HEK293 (cell line): ENCODE measurements around the gene TUBGCP6.

Experiments used
- CTCF ChIA-PET: fragments of 350-600 bp; formaldehyde crosslinking; extraction: SDS; loops from one replicate; lab custom pipeline; 2021; ENCODE audit warnings: antibody characterized with exemption; lab: Yijun Ruan, JAX
- POLR2A ChIA-PET: fragments of 300-600 bp; formaldehyde crosslinking; extraction: SDS; loops from one replicate; lab custom pipeline; 2020; ENCODE audit warnings: antibody characterized with exemption, inconsistent platforms; lab: Yijun Ruan, JAX
- H3K27ac ChIP-seq: fragments of 200-500 bp; sonication (Bioruptor generic); 2 replicates; pipeline ENCODE4 v1.5.1; 2014; ENCODE audit warnings: low read depth, low read length, control low read depth, inconsistent platforms; ENCODE audit errors: extremely low read depth
- H3K36me3 ChIP-seq, 2 experiments: fragments of 200-500 bp in 1 of 2; sonication (Bioruptor generic) in 1 of 2; 1 replicate in 1 of 2; 2 replicates in 1 of 2; pipeline ENCODE4 v1.5.1; 2014 to 2017; ENCODE audit warnings: inconsistent platforms in 2 of 2, low read length in 2 of 2; ENCODE audit not compliant: control insufficient read depth in 2 of 2, insufficient read depth in 1 of 2
- H3K4me1 ChIP-seq: fragments of 200-500 bp; sonication (Bioruptor generic); 2 replicates; pipeline ENCODE4 v1.5.1; 2014; ENCODE audit warnings: mild to moderate bottlenecking, low read length, inconsistent platforms; ENCODE audit not compliant: control insufficient read depth, insufficient read depth
- H3K4me3 ChIP-seq: 2 replicates; pipeline ENCODE4 v1.5.1; 2011; ENCODE audit warnings: low read depth, mild to moderate bottlenecking, control low read depth, low read length, moderate library complexity
- H3K9me3 ChIP-seq: fragments of 200-500 bp; sonication (Bioruptor generic); 2 replicates; pipeline ENCODE4 v1.5.1; 2014; ENCODE audit warnings: low read depth, low read length, inconsistent platforms; ENCODE audit not compliant: control insufficient read depth, insufficient read depth
- REST ChIP-seq: fragments of 450-650 bp; formaldehyde crosslinking; IDR thresholded peaks from 2 replicates; pipeline ENCODE4 v1.5.1; 2016; ENCODE audit warnings: missing biosample characterization, missing genetic modification characterization
- ZNF26 ChIP-seq: fragments of 450-650 bp; formaldehyde crosslinking; IDR thresholded peaks from 2 replicates; pipeline ENCODE4 v1.5.1; 2016; ENCODE audit warnings: missing biosample characterization, missing genetic modification characterization
- ZSCAN23 ChIP-seq: fragments of 450-650 bp; formaldehyde crosslinking; IDR thresholded peaks from 2 replicates; pipeline ENCODE4 v1.5.1; 2016; ENCODE audit warnings: missing biosample characterization, missing genetic modification characterization
- TF ChIP-seq, protein P1 (sequence below): fragments of 450-650 bp; formaldehyde crosslinking; IDR thresholded peaks from 2 replicates; pipeline ENCODE4 v1.5.1; 2016; ENCODE audit warnings: missing biosample characterization, missing genetic modification characterization
- TF ChIP-seq, protein P2 (sequence below): fragments of 450-650 bp; formaldehyde crosslinking; IDR thresholded peaks from 2 replicates; pipeline ENCODE4 v1.5.1; 2016; ENCODE audit warnings: missing biosample characterization, missing genetic modification characterization
- TF ChIP-seq, protein P3 (sequence below): fragments of 450-650 bp; formaldehyde crosslinking; IDR thresholded peaks from 2 replicates; pipeline ENCODE4 v1.5.1; 2017; ENCODE audit warnings: missing biosample characterization, mild to moderate bottlenecking, missing genetic modification characterization, moderate library complexity

The TUBGCP6 gene

DNA sequence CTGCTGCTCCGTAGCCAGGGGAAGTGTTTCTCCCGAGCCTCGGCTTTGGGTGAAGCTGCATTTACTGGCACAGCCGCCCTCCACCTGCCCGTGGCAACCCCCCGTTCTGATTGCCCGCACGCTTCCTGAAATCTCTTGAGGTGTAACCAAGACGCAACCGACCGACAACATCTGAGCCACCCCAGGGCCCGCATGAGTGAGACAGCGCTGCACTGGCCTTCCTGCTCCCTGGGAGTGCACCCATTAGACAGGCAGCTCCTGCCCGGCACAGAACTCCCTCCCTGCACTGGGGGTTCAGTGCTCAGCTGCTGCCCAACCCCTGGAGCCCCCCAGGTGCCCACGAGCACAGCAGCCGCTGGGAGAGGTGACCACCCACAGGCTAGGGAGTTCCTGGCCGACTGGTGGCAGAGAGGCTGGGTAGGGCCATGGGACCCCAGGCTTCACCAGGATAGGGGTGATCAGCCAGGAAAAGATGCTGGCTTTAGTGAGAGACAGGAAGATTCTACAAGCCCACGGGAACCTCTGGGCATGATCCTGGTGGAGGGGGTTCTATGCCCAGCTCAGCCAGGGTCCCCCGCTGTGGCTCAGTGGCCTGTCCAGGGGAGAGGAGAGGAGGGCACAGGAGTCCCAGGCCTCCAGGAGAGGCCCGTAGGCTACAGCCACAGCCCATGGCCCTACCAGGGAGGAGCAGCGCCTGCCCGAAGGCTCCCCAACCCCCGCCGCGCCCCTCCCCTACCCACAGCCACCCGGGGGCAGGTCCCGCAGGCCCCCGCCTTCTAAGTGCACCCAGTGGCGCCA, 48.0 kb upstream of the TUBGCP6 start:
- TF ChIP-seq ZSCAN23 (tag by site-specific recombination) = no peak
- TF ChIP-seq, protein P1, sequence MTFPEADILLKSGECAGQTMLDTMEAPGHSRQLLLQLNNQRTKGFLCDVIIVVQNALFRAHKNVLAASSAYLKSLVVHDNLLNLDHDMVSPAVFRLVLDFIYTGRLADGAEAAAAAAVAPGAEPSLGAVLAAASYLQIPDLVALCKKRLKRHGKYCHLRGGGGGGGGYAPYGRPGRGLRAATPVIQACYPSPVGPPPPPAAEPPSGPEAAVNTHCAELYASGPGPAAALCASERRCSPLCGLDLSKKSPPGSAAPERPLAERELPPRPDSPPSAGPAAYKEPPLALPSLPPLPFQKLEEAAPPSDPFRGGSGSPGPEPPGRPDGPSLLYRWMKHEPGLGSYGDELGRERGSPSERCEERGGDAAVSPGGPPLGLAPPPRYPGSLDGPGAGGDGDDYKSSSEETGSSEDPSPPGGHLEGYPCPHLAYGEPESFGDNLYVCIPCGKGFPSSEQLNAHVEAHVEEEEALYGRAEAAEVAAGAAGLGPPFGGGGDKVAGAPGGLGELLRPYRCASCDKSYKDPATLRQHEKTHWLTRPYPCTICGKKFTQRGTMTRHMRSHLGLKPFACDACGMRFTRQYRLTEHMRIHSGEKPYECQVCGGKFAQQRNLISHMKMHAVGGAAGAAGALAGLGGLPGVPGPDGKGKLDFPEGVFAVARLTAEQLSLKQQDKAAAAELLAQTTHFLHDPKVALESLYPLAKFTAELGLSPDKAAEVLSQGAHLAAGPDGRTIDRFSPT (tag by site-specific recombination) = peak; percentile 10; the same call in 1 of the 2 replicates
- ChIA-PET POLR2A (interaction anchor here (0.6 to 3.3 kb wide), 6 partner anchors 9 to 330 kb away, joined by 3 to 37 read pairs (median 6); partner anchors contain the start of genes LMF2, NCAPH2 and PLXNB2), CTCF (interaction anchor here (0.6 to 2.6 kb wide), 5 partner anchors 17 to 50 kb away, joined by 3 to 14 read pairs (median 3); no protein-coding TSS in a partner anchor)
- no peaks in the 10 kb centered on the region for H3K9me3 ChIP-seq
- no peak overlapping the region for H3K27ac ChIP-seq
- H3K4me1 ChIP-seq = no peaks in the 10 kb centered on the region
- H3K36me3 ChIP-seq = peaks cover 0 to 65% of the 10 kb centered on the region in 2 experiments; a peak in 2 of 3 replicates
- no peak overlapping the region for H3K4me3 ChIP-seq

GRCh38 chr22:50289942-50290630, 45.3 kb upstream of the TUBGCP6 start:
- Histone ChIP-seq H3K9me3 (no peaks in the 10 kb centered on the region), H3K4me3 (no peak overlapping the region), H3K4me1 (no peaks in the 10 kb centered on the region), H3K27ac (no peak overlapping the region)
- ChIA-PET CTCF (interaction anchor here (1.0 kb wide), 1 partner anchor 13 kb away, joined by 4 read pairs; no protein-coding TSS in a partner anchor), POLR2A (interaction anchor here (1.3 kb wide), 1 partner anchor 17 kb away, joined by 5 read pairs; the partner anchor contains the start of gene PLXNB2)
- TF ChIP-seq, protein P2, sequence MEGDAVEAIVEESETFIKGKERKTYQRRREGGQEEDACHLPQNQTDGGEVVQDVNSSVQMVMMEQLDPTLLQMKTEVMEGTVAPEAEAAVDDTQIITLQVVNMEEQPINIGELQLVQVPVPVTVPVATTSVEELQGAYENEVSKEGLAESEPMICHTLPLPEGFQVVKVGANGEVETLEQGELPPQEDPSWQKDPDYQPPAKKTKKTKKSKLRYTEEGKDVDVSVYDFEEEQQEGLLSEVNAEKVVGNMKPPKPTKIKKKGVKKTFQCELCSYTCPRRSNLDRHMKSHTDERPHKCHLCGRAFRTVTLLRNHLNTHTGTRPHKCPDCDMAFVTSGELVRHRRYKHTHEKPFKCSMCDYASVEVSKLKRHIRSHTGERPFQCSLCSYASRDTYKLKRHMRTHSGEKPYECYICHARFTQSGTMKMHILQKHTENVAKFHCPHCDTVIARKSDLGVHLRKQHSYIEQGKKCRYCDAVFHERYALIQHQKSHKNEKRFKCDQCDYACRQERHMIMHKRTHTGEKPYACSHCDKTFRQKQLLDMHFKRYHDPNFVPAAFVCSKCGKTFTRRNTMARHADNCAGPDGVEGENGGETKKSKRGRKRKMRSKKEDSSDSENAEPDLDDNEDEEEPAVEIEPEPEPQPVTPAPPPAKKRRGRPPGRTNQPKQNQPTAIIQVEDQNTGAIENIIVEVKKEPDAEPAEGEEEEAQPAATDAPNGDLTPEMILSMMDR (tag by site-specific recombination) = no peak
- TF ChIP-seq ZNF26 (tag by site-specific recombination) = no peak
- TF ChIP-seq, protein P3, sequence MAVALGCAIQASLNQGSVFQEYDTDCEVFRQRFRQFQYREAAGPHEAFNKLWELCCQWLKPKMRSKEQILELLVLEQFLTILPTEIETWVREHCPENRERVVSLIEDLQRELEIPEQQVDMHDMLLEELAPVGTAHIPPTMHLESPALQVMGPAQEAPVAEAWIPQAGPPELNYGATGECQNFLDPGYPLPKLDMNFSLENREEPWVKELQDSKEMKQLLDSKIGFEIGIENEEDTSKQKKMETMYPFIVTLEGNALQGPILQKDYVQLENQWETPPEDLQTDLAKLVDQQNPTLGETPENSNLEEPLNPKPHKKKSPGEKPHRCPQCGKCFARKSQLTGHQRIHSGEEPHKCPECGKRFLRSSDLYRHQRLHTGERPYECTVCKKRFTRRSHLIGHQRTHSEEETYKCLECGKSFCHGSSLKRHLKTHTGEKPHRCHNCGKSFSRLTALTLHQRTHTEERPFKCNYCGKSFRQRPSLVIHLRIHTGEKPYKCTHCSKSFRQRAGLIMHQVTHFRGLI (tag by site-specific recombination) = no peak
- TF ChIP-seq REST (tag by site-specific recombination) = no peak
- TF ChIP-seq, all 188 proteins: peak for 0
- peaks cover 0 to 84% of the 10 kb centered on the region in 2 experiments; a peak in 1 of 3 replicates for H3K36me3 ChIP-seq
